Stimulated activated CD4-positive, alpha-beta T cell treated with anti-CD3 and anti-CD28 coated beads, Interleukin-1b, Interleukin-23, amount 100 ng/mL, for 48 hours (primary cell): ENCODE results near the gene NDST4.

Source experiments
- DNase-seq: peaks from one replicate; pipeline ENCODE4 v3.0.0-alpha.2; 2020

The NDST4 gene

GRCh38 chr4:115113506-115114106 lies at the start of gene NDST4:
TSS of gene NDST4 (minus strand) at chr4:115113620. CDS start at chr4:115077036, 36,584 bp downstream.
- no peak for DNase-seq

- DNase-seq = no peak
Measured at GRCh38 chr4:115159141-115159540, 45.7 kb upstream of the NDST4 start.

- no peak for DNase-seq
Measured at GRCh38 chr4:115158296-115158695, 44.9 kb upstream of the NDST4 start.

GRCh38 chr4:115154826-115155225 lies 41.4 kb upstream of the NDST4 start:
- no peak for DNase-seq

GRCh38 chr4:115152965-115153364 lies 39.5 kb upstream of the NDST4 start:
- no peak for DNase-seq

GRCh38 chr4:115152081-115152480 lies 38.7 kb upstream of the NDST4 start:
- DNase-seq = no peak

GRCh38 chr4:115149106-115149505 lies 35.7 kb upstream of the NDST4 start:
- no peak for DNase-seq

- no peak for DNase-seq
Measured at GRCh38 chr4:115145393-115146160, 32.2 kb upstream of the NDST4 start.

- DNase-seq = no peak
Measured at GRCh38 chr4:115128037-115128436, 14.6 kb upstream of the NDST4 start.

GRCh38 chr4:115126491-115126890 lies 13.1 kb upstream of the NDST4 start:
- DNase-seq = no peak

- no peak for DNase-seq
Measured at GRCh38 chr4:115121351-115122043, 8.1 kb upstream of the NDST4 start.

- no peak for DNase-seq
Measured at GRCh38 chr4:115119804-115120352, 6.5 kb upstream of the NDST4 start.

GRCh38 chr4:115117651-115118050 lies 4.2 kb upstream of the NDST4 start:
- no peak for DNase-seq

- DNase-seq = no peak
Measured at GRCh38 chr4:115110191-115111181, 2.9 kb downstream of the NDST4 start.

GRCh38 chr4:115108850-115109249 lies 4.6 kb downstream of the NDST4 start:
- DNase-seq = no peak

GRCh38 chr4:115107411-115107810 lies 6.0 kb downstream of the NDST4 start:
- no peak for DNase-seq

GRCh38 chr4:115101675-115102074 lies 11.7 kb downstream of the NDST4 start:
- DNase-seq = no peak

GRCh38 chr4:115090483-115091075 lies 22.8 kb downstream of the NDST4 start:
- DNase-seq = no peak

GRCh38 chr4:115082633-115083032 lies 30.8 kb downstream of the NDST4 start:
- no peak for DNase-seq

- DNase-seq = no peak
Measured at GRCh38 chr4:115076691-115077090, 36.7 kb downstream of the NDST4 start.

- no peak for DNase-seq
Measured at GRCh38 chr4:115058533-115058932, 54.9 kb downstream of the NDST4 start.

GRCh38 chr4:115054836-115055235 lies 58.6 kb downstream of the NDST4 start:
- DNase-seq = no peak
